COLO829 (cell line): Measurements from ENCODE around the gene SPG7.
"Not testable (repeated sequence)": the region's sequence is repeated elsewhere in the genome, so short reads cannot be mapped to it uniquely, and the experiment has no call there.

Source experiments
- DNase-seq: peaks from one replicate; pipeline ENCODE4 v3.0.0; 2012; ENCODE audit warnings: low spot score

SPG7 gene

GRCh38 chr16:89581045-89581695 lies 73.0 kb downstream of the SPG7 start:
- DNase-seq: peak; percentile 45

GRCh38 chr16:89581861-89582563 lies 73.8 kb downstream of the SPG7 start:
- DNase-seq: no peak

DNA sequence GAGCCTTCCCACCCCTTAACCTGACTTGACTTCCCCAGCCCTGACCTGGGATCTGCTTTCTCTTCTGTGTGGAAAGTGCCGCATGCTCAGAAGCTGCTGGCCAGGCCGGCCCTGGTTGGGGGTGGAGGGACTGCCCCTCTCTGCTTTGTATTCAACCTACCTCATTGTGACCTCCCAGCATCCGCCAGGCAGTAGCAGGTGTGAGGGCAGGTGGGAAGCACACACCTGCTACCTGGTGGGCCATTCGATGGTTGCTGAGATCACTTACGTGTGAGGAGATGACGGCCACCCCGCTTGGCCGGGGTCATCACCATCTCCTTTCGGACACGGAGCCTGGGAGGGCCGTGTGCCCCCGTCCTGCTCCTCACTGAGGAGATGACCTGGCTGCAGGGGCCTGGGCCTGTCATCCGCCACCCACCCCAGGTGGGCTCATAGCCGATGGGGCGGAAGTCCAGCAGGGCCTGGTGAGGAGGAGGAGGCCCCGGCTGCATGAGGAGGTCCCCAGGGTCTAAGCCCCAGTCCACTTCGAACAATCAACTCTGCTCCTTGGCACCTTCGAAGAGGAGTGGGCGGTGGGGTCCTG lies 74.5 kb downstream of the SPG7 start:
- no peak for DNase-seq

DNA sequence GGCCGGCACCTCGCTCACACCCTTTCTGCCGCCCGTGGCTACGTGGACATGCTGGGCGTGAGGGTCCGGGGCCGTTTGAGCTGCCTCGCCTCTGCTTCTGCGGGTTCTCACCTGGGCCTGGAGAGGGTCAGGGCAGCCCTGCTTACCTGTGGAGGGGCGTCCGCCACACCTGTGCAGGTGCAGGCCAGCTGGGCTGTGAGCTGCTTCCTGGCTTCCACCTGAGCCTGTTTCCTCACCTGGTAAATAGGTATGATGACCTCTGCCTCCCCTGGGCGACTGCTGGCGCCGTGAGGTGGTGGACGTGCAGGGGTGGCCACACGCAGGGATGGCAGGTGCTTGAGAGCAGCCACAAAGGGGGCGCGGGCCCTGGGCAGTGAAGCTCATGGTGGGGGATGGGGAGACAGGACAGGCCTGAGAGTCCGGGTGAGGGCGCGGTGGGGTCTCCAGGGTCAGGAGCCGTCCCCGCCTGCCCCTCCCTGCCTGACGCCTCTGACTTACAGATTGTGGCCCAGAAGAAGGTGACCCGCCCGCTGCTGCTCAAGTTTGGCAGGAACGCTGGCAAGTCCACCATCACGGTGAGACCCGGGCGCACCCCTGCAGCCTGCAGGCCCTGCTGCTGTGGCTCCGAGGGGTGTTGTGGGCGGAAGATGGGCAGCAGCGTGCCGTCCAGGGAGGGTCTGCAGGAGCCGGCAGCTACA lies 75.1 kb downstream of the SPG7 start:
- DNase-seq: no peak

DNA sequence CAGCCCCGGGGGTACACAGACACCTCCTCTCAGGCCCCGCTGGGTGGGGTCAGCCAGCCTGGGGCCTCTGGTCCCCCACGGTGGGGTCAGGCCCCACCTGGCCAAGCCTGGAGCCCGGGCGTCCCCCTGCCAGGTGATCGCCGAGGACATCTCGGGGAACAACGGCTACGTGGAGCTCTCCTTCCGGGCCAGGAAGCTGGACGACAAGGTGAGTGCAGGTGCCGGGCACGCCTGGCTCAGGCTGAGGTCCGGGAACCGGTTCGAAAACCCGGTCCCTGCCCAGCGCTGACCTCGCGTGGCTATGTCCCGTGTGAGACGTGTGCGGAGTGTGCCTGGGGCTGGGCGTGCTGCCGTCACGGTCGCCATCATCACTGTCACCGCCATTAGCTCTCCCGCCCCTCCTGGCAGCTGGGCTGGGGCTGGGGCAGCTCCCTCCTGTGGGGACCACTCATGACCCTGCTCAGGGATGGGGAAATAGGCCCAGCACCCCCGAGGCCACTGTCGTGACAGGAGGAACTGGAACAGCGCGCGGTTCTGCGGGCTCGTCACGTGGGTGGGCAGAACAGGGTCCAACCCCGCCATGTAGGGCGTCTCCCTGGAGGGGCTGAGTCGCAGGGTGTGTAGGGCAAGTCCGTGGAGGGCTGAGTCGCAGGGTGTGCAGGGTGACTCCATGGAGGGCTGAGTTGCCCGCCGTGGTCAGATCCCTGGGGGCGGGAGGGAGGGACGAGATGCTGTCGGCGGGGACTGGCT lies 75.9 kb downstream of the SPG7 start:
- DNase-seq: no peak

GRCh38 chr16:89584768-89585549 lies 76.8 kb downstream of the SPG7 start:
- no peak for DNase-seq

DNA sequence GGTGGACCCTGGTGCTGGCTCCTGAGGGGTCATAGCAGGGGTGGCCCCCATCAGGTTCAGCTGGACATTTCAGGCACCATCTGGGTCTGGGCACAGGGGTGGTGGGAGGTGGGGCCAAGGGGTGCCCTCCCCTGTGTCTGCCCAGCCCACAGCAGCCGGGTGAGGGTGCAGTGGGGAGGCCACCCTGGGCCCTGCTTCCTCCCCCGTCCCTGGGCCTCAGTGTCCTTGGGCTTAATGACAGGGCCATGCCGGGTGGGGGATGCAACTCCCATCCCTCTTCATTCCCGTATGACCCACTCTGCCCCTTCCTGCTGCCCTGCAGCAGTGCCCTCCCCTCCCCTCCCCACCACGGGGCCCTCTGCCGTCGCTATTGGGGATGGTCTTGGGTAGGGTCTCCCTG lies 78.0 kb downstream of the SPG7 start:
- DNase-seq: no peak

- no peak for DNase-seq
Measured at GRCh38 chr16:89586853-89587252, 78.7 kb downstream of the SPG7 start.

DNA sequence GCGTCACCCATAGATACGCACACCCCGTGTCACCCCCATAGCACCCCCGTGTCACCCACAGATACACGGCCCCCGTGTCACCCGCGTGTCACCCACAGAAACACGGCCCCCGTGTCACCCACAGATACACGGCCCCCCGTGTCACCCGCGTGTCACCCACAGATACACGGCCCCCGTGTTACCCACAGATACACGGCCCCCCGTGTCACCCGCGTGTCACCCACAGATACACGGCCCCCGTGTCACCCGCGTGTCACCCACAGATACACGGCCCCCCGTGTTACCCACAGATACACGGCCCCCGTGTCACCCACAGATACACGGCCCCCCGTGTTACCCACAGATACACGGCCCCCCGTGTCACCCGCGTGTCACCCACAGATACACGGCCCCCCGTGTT lies 79.5 kb downstream of the SPG7 start:
- DNase-seq: not testable (repeated sequence)

DNA sequence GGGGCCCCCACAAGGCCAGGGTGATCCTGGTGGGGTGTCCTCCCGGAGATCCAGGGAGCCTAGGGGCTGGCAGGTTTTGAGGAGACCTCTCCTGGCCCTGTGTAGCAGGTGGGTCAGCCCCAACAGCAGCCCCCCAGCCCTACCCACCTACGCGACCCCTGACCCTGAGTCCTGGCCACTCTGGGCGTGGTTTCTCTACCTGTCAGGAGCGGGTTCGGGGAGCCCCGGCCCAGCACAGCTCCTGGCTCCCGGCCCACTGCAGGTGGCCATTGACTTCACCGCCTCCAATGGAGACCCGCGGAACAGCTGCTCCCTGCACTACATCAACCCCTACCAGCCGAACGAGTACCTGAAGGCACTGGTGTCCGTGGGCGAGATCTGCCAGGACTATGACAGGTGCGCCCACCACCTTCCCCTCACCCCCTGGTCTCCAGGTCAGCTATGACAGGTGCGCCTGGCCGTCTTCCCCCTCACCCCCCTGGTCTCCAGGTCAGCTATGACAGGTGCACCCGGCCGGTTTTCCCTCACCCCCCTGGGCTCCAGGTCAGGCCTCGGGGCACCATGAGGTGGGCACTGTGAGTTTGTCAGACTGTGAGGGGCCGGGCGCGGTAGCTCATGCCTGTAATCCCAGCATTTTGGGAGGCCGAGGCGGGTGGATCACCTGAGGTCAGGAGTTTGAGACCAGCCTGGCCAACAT lies 80.4 kb downstream of the SPG7 start:
- no peak for DNase-seq

GRCh38 chr16:89589241-89589926 lies 81.2 kb downstream of the SPG7 start:
- DNase-seq: no peak

- DNase-seq: no peak
Measured at GRCh38 chr16:89593841-89594240, 85.6 kb downstream of the SPG7 start.

- DNase-seq: no peak
Measured at GRCh38 chr16:89595330-89596060, 87.3 kb downstream of the SPG7 start.

- DNase-seq: no peak
Measured at GRCh38 chr16:89596061-89596689, 88.0 kb downstream of the SPG7 start.

GRCh38 chr16:89596957-89597649 lies 88.9 kb downstream of the SPG7 start:
- DNase-seq: no peak

DNA sequence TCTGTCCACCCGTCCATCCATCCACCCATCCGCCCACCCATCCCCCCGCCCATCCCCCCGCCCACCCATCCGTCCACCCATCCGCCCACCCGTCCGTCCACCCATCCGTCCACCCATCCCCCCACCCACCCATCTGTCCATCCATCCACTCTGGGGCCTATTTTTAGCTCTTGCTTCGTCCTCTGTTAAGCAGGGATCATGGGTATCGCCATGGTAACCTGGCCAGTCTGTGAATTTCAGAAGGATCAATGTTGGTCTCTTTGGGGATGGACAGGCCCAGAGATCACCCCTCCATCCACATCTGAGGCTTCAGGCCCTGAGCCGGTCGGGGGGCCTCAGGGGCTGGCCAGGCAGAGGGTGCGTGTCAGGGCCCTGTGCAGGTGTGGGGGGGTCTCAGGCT lies 90.0 kb downstream of the SPG7 start:
- DNase-seq: no peak

DNA sequence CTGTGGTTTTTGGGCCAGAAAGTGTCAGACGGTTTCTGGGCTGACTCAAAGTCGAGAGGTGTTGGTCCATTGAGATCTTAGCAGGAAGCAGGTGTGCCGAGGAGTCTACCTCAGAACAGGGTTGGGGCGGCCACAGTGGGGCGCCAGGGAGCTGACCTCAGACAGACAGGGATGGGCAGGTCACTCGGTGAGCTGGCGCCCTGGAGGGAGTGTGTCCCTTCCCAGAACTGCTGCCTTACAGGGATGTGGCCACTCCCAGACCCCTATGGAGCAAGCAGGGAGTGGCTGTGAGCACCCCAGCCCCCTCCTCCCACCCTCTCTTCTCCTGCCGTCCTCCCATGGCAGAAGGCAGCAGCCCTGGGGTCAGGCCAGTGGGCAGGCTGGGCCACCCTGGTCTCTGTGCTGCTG lies 91.3 kb downstream of the SPG7 start:
- no peak for DNase-seq

DNA sequence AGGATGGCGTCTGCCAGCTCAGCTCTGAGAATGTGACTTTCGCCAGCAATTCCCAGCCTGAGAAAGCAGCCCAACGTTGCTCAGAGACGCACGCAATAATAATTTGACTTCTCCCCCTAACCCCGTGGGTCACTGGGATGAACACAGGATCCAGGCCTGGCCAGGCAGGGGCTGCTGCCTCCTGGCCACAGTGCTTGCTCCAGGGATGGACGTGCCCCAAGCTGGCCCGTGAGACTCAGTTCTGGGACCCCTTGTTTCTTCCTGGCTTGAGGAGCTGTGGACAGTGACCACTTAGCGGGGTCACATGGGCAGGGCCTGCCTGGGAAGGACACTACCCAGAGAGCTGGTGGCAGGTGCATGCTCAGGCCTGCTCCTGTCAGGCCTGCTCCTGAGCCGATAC lies 91.7 kb downstream of the SPG7 start:
- no peak for DNase-seq
